ENCODE measurements around the gene NRCAM. TPM values are rescaled to one million over a fixed set of nuclear protein-coding genes. Genes with fewer than 3 reads are reported as not detected.

The NRCAM gene
- total RNA-seq, 1 donor from 2014 or later, result 0.14 TPM

- H3K27ac ChIP-seq (replicated peaks), result no peak overlapping the region
- H3K4me1 ChIP-seq, result no peaks in the 10 kb centered on the region
- intact Hi-C loops (cut with micrococcal nuclease), result loop anchor here (5.0 kb wide), 1 partner anchor 315 kb away; no protein-coding TSS in a partner anchor
- DNase-seq, result no peak
- H3K4me3 ChIP-seq, result no peak overlapping the region
- TF ChIP-seq CTCF (IDR thresholded peaks at IDR 0.05; ENCODE audit: borderline replicate concordance), result peak; percentile 85
- peaks cover 59% of the 10 kb centered on the region for H3K36me3 ChIP-seq
- no peaks in the 10 kb centered on the region for H3K9me3 ChIP-seq (replicated peaks)
- no peaks in the 10 kb centered on the region for H3K27me3 ChIP-seq (ENCODE audit: low read depth)
Observed at GRCh38 chr7:108497082-108497725, 41.0 kb upstream of the NRCAM start.

- Histone ChIP-seq H3K27ac (replicated peaks) (no peak overlapping the region), H3K4me3 (no peak overlapping the region), H3K27me3 (ENCODE audit: low read depth) (no peaks in the 10 kb centered on the region), H3K36me3 (peaks cover 57% of the 10 kb centered on the region), H3K4me1 (peaks cover 7% of the 10 kb centered on the region), H3K9me3 (replicated peaks) (no peaks in the 10 kb centered on the region)
- no peak for DNase-seq
- intact Hi-C loops (cut with micrococcal nuclease), result no loop called here
- TF ChIP-seq CTCF (IDR thresholded peaks at IDR 0.05; ENCODE audit: borderline replicate concordance), result no peak
Observed at GRCh38 chr7:108492742-108493141, 36.5 kb upstream of the NRCAM start.

DNA sequence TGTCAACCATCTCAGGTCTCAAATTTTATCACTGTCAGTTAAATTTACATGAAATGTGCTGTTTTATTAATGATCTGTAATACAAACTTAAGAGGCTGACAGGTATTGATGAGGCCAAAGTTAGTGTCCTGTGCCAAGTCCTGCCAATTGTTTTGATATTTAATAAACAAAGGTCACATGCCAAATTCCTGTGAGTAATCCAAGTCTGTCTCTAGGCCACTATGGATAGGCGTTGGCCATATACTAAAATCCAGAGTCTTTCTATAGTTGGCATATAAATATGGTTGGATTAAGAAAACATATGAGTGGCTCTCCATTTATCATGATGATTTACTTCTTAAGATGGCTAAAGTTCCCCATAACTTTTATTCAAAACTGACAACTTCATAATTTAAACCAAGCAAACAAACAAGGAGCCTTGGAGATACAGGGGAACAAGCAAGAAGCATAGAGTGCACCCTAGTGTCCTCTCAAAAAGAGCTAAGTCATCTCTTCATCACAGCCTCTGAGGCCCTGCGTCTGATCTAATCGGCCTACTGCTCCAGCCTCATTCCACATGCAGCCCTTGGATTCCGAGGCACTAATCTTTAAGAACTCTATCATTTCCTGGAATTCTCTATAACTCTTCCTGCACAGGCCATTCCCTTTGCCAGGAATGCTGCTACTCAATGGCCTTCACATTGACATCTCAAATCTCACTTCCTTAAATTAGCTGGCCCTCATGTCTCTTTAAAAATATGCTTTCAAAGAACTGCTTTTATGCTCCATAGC, 32.7 kb upstream of the NRCAM start:
- no peak for TF ChIP-seq CTCF (IDR thresholded peaks at IDR 0.05; ENCODE audit: borderline replicate concordance)
- intact Hi-C loops (cut with micrococcal nuclease), result no loop called here
- Histone ChIP-seq H3K4me1 (peaks cover 7% of the 10 kb centered on the region), H3K36me3 (peaks cover 47% of the 10 kb centered on the region), H3K27ac (replicated peaks) (no peak overlapping the region), H3K4me3 (no peak overlapping the region), H3K9me3 (replicated peaks) (no peaks in the 10 kb centered on the region), H3K27me3 (ENCODE audit: low read depth) (no peaks in the 10 kb centered on the region)
- DNase-seq, result no peak

- Histone ChIP-seq H3K4me1 (peaks cover 7% of the 10 kb centered on the region), H3K36me3 (peaks cover 53% of the 10 kb centered on the region), H3K27me3 (ENCODE audit: low read depth) (no peaks in the 10 kb centered on the region), H3K9me3 (replicated peaks) (no peaks in the 10 kb centered on the region), H3K4me3 (no peak overlapping the region), H3K27ac (replicated peaks) (no peak overlapping the region)
- TF ChIP-seq CTCF (IDR thresholded peaks at IDR 0.05; ENCODE audit: borderline replicate concordance), result no peak
- intact Hi-C loops (cut with micrococcal nuclease), result no loop called here
- DNase-seq, result no peak
Observed at GRCh38 chr7:108487646-108488045, 31.4 kb upstream of the NRCAM start.

DNA sequence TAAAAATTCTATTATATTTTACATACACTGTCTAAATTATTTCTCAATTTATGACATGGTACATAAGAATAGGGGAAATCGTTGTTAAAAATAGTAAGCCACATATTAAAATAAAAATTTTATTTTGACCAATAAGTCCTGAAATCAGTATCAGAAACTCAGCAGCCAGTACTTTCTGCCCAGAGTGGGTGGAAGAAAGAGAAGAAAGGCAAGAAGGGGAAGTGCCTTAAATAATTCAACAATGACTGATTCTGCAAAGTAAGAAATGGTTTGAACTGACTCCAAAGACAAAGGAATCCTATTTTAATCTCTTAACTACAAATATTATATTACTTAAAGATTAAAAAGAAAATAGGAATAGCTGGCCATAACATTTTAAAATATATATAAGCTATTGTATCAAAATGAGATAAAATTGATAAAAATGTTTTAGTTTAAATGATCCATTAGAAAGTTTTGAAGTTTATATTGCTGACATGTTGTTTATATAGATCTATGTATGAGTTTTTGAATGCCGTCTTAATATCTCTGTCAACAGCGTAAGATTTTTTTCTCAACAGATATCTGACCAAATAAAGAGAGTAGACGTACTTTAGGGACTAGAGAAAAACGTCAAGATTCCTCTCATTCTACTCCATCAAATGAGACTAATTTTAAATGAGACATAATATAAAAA, 30.2 kb upstream of the NRCAM start:
- no peak overlapping the region for H3K4me3 ChIP-seq
- H3K4me1 ChIP-seq, result peaks cover 7% of the 10 kb centered on the region
- no peaks in the 10 kb centered on the region for H3K9me3 ChIP-seq (replicated peaks)
- peaks cover 65% of the 10 kb centered on the region for H3K36me3 ChIP-seq
- intact Hi-C loops (cut with micrococcal nuclease), result no loop called here
- no peak overlapping the region for H3K27ac ChIP-seq (replicated peaks)
- TF ChIP-seq CTCF (IDR thresholded peaks at IDR 0.05; ENCODE audit: borderline replicate concordance), result no peak
- no peaks in the 10 kb centered on the region for H3K27me3 ChIP-seq (ENCODE audit: low read depth)
- no peak for DNase-seq
